WTC11 (cell line): ENCODE results near the gene LTA.

Source experiments
- CREB1 ChIP-seq: sonication (generic); formaldehyde crosslinking; IDR thresholded peaks from 2 replicates; pipeline ENCODE4 v1.8.0; 2023; ENCODE audit warnings: mild to moderate bottlenecking, missing genetic modification reagents
- CTCF ChIP-seq: fragments of 200-600 bp; IDR thresholded peaks from 2 replicates; pipeline ENCODE4 v1.8.0; 2022; ENCODE audit warnings: antibody characterized with exemption
- FOXK1 ChIP-seq: sonication (generic); formaldehyde crosslinking; IDR thresholded peaks from 2 replicates; pipeline ENCODE4 v1.8.0; 2022; ENCODE audit warnings: mild to moderate bottlenecking, moderate library complexity, missing genetic modification reagents
- GABPB1 ChIP-seq: sonication (generic); formaldehyde crosslinking; IDR thresholded peaks from 2 replicates; pipeline ENCODE4 v1.8.1; 2023; ENCODE audit warnings: mild to moderate bottlenecking, missing genetic modification reagents
- JAZF1 ChIP-seq: fragments of 250-450 bp; sonication (Bioruptor Pico); IDR thresholded peaks from 2 replicates; pipeline ENCODE4 v1.9.0; 2021; ENCODE audit warnings: moderate library complexity, mild to moderate bottlenecking, inconsistent platforms
- MAX ChIP-seq: sonication (generic); formaldehyde crosslinking; IDR thresholded peaks from 2 replicates; pipeline ENCODE4 v1.8.0; 2022; ENCODE audit warnings: mild to moderate bottlenecking, missing genetic modification reagents
- NFE2L1 ChIP-seq: sonication (generic); formaldehyde crosslinking; IDR thresholded peaks from 2 replicates; pipeline ENCODE4 v1.8.1; 2023; ENCODE audit warnings: missing genetic modification reagents
- NR1H2 ChIP-seq: sonication (generic); formaldehyde crosslinking; IDR thresholded peaks from 2 replicates; pipeline ENCODE4 v1.9.0; 2021; ENCODE audit warnings: mild to moderate bottlenecking, moderate library complexity, missing genetic modification reagents
- NR2C2 ChIP-seq: sonication (generic); formaldehyde crosslinking; IDR thresholded peaks from 2 replicates; pipeline ENCODE4 v1.8.0; 2022; ENCODE audit warnings: mild to moderate bottlenecking, missing genetic modification reagents
- PREB ChIP-seq: sonication (generic); formaldehyde crosslinking; IDR thresholded peaks from 2 replicates; pipeline ENCODE4 v1.8.1; 2022; ENCODE audit warnings: mild to moderate bottlenecking, missing genetic modification reagents, moderate library complexity, borderline replicate concordance
- TEAD4 ChIP-seq: sonication (generic); formaldehyde crosslinking; IDR thresholded peaks from 2 replicates; pipeline ENCODE4 v1.8.0; 2022; ENCODE audit warnings: mild to moderate bottlenecking, missing genetic modification reagents
- ZNF138 ChIP-seq: sonication (generic); formaldehyde crosslinking; conservative IDR thresholded peaks from 2 replicates; pipeline ENCODE4 v1.8.1; 2022; ENCODE audit warnings: mild to moderate bottlenecking, moderate library complexity, missing genetic modification reagents
- ZNF512 ChIP-seq: sonication (generic); formaldehyde crosslinking; IDR thresholded peaks from 2 replicates; pipeline ENCODE4 v1.8.1; 2022; ENCODE audit warnings: missing genetic modification reagents, borderline replicate concordance
- ZNF671 ChIP-seq: fragments of 250-450 bp; sonication (Bioruptor Pico); IDR thresholded peaks from 2 replicates; pipeline ENCODE4 v1.8.0; 2021; ENCODE audit warnings: mild to moderate bottlenecking

- TF ChIP-seq CTCF (no peak), MAX (CRISPR knock-in tag) (no peak), ZNF671 (CRISPR knock-in tag) (no peak), NR1H2 (no peak), NFE2L1 (CRISPR knock-in tag) (no peak), NR2C2 (CRISPR knock-in tag) (no peak), CREB1 (no peak), TEAD4 (CRISPR knock-in tag) (no peak), ZNF138 (no peak), FOXK1 (CRISPR knock-in tag) (no peak), ZNF512 (CRISPR knock-in tag) (no peak), JAZF1 (CRISPR knock-in tag) (no peak), GABPB1 (CRISPR knock-in tag) (no peak), PREB (CRISPR knock-in tag) (no peak)
Measured at GRCh38 chr6:31560697-31561058, 11.4 kb upstream of the LTA start.
